ENCODE results near the gene LANCL1.
A peak's percentile ranks its signal among the peaks of the same experiment; 100 is the strongest.
"Not testable (repeated sequence)": the region's sequence is repeated elsewhere in the genome, so short reads cannot be mapped to it uniquely, and the experiment has no call there.

The LANCL1 gene

GRCh38 chr2:210459407-210459806 is 17.2 kb downstream of the LANCL1 start:
- DNase-seq (ENCODE audit: low spot score), result no peak

- DNase-seq (ENCODE audit: low spot score), result no peak
These were observed 18.2 kb downstream of the LANCL1 start for GRCh38 chr2:210458395-210458794.

- no peak for DNase-seq (ENCODE audit: low spot score)
These were observed 20.0 kb downstream of the LANCL1 start for GRCh38 chr2:210456571-210456970.

- no peak for DNase-seq (ENCODE audit: low spot score)
These were observed 22.2 kb downstream of the LANCL1 start for GRCh38 chr2:210454336-210454735.

GRCh38 chr2:210452194-210452593 is 24.4 kb downstream of the LANCL1 start:
- no peak for DNase-seq (ENCODE audit: low spot score)

- DNase-seq (ENCODE audit: low spot score), result not testable (repeated sequence)
These were observed 25.6 kb downstream of the LANCL1 start for GRCh38 chr2:210450942-210451341.

GRCh38 chr2:210445732-210446131 is 30.8 kb downstream of the LANCL1 start:
- no peak for DNase-seq (ENCODE audit: low spot score)

GRCh38 chr2:210445116-210445707 is 31.3 kb downstream of the LANCL1 start:
- no peak for DNase-seq (ENCODE audit: low spot score)

- DNase-seq (ENCODE audit: low spot score), result no peak
These were observed 33.0 kb downstream of the LANCL1 start for GRCh38 chr2:210443527-210443926.

GRCh38 chr2:210442878-210443277 is 33.7 kb downstream of the LANCL1 start:
- DNase-seq (ENCODE audit: low spot score), result no peak

GRCh38 chr2:210442457-210442856 is 34.1 kb downstream of the LANCL1 start:
- no peak for DNase-seq (ENCODE audit: low spot score)

GRCh38 chr2:210440206-210440605 is 36.4 kb downstream of the LANCL1 start:
- no peak for DNase-seq (ENCODE audit: low spot score)

GRCh38 chr2:210435439-210435838 is 41.1 kb downstream of the LANCL1 start:
- DNase-seq (ENCODE audit: low spot score), result no peak

GRCh38 chr2:210432633-210433032 is 43.9 kb downstream of the LANCL1 start:
- DNase-seq (ENCODE audit: low spot score), result no peak

GRCh38 chr2:210429403-210430137 is 47.0 kb downstream of the LANCL1 start:
- DNase-seq (ENCODE audit: low spot score), result no peak

- no peak for DNase-seq (ENCODE audit: low spot score)
These were observed 48.0 kb downstream of the LANCL1 start for GRCh38 chr2:210428393-210429179.

- DNase-seq (ENCODE audit: low spot score), result not testable (repeated sequence)
These were observed 49.2 kb downstream of the LANCL1 start for GRCh38 chr2:210427309-210427708.

GRCh38 chr2:210422366-210422765 is 54.2 kb downstream of the LANCL1 start:
- DNase-seq (ENCODE audit: low spot score), result no peak

- DNase-seq (ENCODE audit: low spot score), result no peak
These were observed 54.6 kb downstream of the LANCL1 start for GRCh38 chr2:210421916-210422315.

- no peak for DNase-seq (ENCODE audit: low spot score)
These were observed 63.9 kb downstream of the LANCL1 start for GRCh38 chr2:210412660-210413059.

GRCh38 chr2:210410542-210410941 is 66.0 kb downstream of the LANCL1 start:
- no peak for DNase-seq (ENCODE audit: low spot score)

- DNase-seq (ENCODE audit: low spot score), result peak; percentile 14
These were observed 77.0 kb downstream of the LANCL1 start for GRCh38 chr2:210399440-210400041.

GRCh38 chr2:210392469-210392881 is 84.1 kb downstream of the LANCL1 start:
- no peak for DNase-seq (ENCODE audit: low spot score)

All from globus pallidus (tissue), 1 donor.